ENCODE results near the gene ADSS1.

Gene ADSS1

GRCh38 chr14:104768437-104769323 lies 44.7 kb downstream of the ADSS1 start:
- TF ChIP-seq CTCF (IDR thresholded peaks at IDR 0.05), result peak; percentile 97
- Histone ChIP-seq H3K27ac (peak overlapping the region in 1 of 2 donors; percentile 58), H3K4me3 (no peak overlapping the region)
- DNase-seq (ENCODE audit: low spot score), result peak; percentile 89

GRCh38 chr14:104769324-104770071 lies 45.5 kb downstream of the ADSS1 start:
- no peak overlapping the region for H3K4me3 ChIP-seq
- no peak for TF ChIP-seq CTCF (IDR thresholded peaks at IDR 0.05)
- no peak for DNase-seq (ENCODE audit: low spot score)
- H3K27ac ChIP-seq, result no peak overlapping the region

- Histone ChIP-seq H3K27ac (no peak overlapping the region), H3K4me3 (no peak overlapping the region)
- no peak for TF ChIP-seq CTCF (IDR thresholded peaks at IDR 0.05)
- DNase-seq (ENCODE audit: low spot score), result no peak
Observed at GRCh38 chr14:104770072-104770579, 46.1 kb downstream of the ADSS1 start.

GRCh38 chr14:104770851-104771272 lies 46.8 kb downstream of the ADSS1 start:
- Histone ChIP-seq H3K27ac (no peak overlapping the region), H3K4me3 (no peak overlapping the region)
- DNase-seq (ENCODE audit: low spot score), result no peak
- TF ChIP-seq CTCF (IDR thresholded peaks at IDR 0.05), result no peak

- H3K27ac ChIP-seq, result no peak overlapping the region
- no peak for TF ChIP-seq CTCF (IDR thresholded peaks at IDR 0.05)
- H3K4me3 ChIP-seq, result no peak overlapping the region
- no peak for DNase-seq (ENCODE audit: low spot score)
Observed at GRCh38 chr14:104771374-104771773, 47.3 kb downstream of the ADSS1 start.

GRCh38 chr14:104771918-104772706 lies 48.1 kb downstream of the ADSS1 start:
- Histone ChIP-seq H3K27ac (no peak overlapping the region), H3K4me3 (no peak overlapping the region)
- DNase-seq (ENCODE audit: low spot score), result no peak
- TF ChIP-seq CTCF (IDR thresholded peaks at IDR 0.05), result no peak
